ENCODE data around the gene ALPL. TPM values are rescaled to one million over a fixed set of nuclear protein-coding genes. Genes with fewer than 3 reads are reported as not detected.

The ALPL gene
- total and polyA plus RNA-seq, 10 of the 15 experiments (the other 5 are each of a cell fraction or from before 2014, with no cell fraction given), result 0.07 to 0.59 (median 0.31) TPM; not detected in 2

DNA sequence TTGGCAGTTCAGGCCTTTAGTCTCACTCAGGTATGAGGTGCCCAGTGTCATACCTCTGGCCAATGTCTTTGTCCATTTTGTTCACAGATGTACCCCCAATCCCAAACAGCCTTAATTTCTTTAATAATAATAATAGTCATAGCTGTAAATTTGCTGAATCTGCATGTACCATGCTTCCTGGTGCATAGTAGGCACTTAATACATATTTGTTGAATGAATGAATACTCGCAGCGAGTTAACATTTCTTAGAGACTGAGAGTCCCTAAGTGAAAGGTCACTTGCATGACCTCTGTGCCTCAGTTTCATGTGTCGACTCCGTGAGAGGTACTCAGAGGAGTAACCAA is 12.5 kb downstream of the ALPL start:
- intact Hi-C loops (cut with micrococcal nuclease; ENCODE audit: unreplicated experiment), result no loop called here
- ChIA-PET POLR2A (interaction anchor here (0.6 to 1.4 kb wide), 3 partner anchors 10 to 236 kb away, joined by 3 to 7 read pairs (median 4); no protein-coding TSS in a partner anchor), RAD21 (ENCODE audit: unreplicated experiment) (interaction anchor here (2.2 kb wide), 1 partner anchor 11 kb away, joined by 7 read pairs; no protein-coding TSS in a partner anchor), CTCF (interaction anchor here (0.6 to 19.0 kb wide), 5 partner anchors 8 to 814 kb away, joined by 3 to 327 read pairs (median 4); partner anchors contain the start of gene ALPL), SMC1A (ENCODE audit: uncharacterized antibody, unreplicated experiment) (interaction anchor here (18.6 to 18.9 kb wide), 2 partner anchors 8 to 9 kb away, joined by 326 read pairs; partner anchors contain the start of gene ALPL)
- ATAC-seq (no peak), FAIRE-seq (no peak), DNase-seq (ENCODE audit: low read depth, low spot score) (no peak)
- 94% methylated on average over 4 of the region's 4 CpGs for WGBS (ENCODE audit: insufficient coverage, insufficient replicate concordance, low lambda C conversion rate, missing lambda C conversion rate)
- Histone ChIP-seq H3K27me3 (replicated peaks in 1 of 2; ENCODE audit: control insufficient read depth in 2 of 2, insufficient read depth in 2 of 2, low read length in 1 of 2) (no peaks in the 10 kb centered on the region; a peak in 1 of 4 replicates), H3K9me3 (replicated peaks; ENCODE audit: control insufficient read depth, insufficient read depth, low read length) (no peaks in the 10 kb centered on the region), H3K4me3 (no peak overlapping the region), H3K4me2 (ENCODE audit: control insufficient read depth, insufficient read depth) (no peak overlapping the region), H3K9ac (ENCODE audit: control insufficient read depth, insufficient read depth, low read length) (no peak overlapping the region), H3K27ac (ENCODE audit: control insufficient read depth, insufficient read depth) (no peak overlapping the region), H3K4me1 (ENCODE audit: control insufficient read depth, insufficient read depth, low read length) (peaks cover 15% of the 10 kb centered on the region), H3K79me2 (ENCODE audit: control insufficient read depth, insufficient read depth, low read length) (no peaks in the 10 kb centered on the region), H4K20me1 (ENCODE audit: control insufficient read depth, insufficient read depth) (no peaks in the 10 kb centered on the region), H2AFZ (ENCODE audit: control insufficient read depth, low read depth, low read length) (no peak overlapping the region), H3K36me3 (ENCODE audit: control insufficient read depth in 2 of 2, insufficient read depth in 2 of 2, low read length in 1 of 2) (no peaks in the 10 kb centered on the region)
- no TSS peak for BruUV-seq (replicated peaks)
- no peak for TF ChIP-seq HCFC1 (IDR thresholded peaks at IDR 0.05; ENCODE audit: low read length)
- no peak for TF ChIP-seq JUNB (IDR thresholded peaks at IDR 0.05)
- no peak for TF ChIP-seq RCOR1 (conservative IDR thresholded peaks at IDR 0.05; ENCODE audit: low read depth, low read length)
- no peak for TF ChIP-seq WRNIP1 (IDR thresholded peaks at IDR 0.05; ENCODE audit: borderline replicate concordance, low read depth, low read length)
- TF ChIP-seq, protein P1, sequence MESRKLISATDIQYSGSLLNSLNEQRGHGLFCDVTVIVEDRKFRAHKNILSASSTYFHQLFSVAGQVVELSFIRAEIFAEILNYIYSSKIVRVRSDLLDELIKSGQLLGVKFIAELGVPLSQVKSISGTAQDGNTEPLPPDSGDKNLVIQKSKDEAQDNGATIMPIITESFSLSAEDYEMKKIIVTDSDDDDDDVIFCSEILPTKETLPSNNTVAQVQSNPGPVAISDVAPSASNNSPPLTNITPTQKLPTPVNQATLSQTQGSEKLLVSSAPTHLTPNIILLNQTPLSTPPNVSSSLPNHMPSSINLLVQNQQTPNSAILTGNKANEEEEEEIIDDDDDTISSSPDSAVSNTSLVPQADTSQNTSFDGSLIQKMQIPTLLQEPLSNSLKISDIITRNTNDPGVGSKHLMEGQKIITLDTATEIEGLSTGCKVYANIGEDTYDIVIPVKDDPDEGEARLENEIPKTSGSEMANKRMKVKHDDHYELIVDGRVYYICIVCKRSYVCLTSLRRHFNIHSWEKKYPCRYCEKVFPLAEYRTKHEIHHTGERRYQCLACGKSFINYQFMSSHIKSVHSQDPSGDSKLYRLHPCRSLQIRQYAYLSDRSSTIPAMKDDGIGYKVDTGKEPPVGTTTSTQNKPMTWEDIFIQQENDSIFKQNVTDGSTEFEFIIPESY (IDR thresholded peaks at IDR 0.05), result no peak
- TF ChIP-seq, protein P2, sequence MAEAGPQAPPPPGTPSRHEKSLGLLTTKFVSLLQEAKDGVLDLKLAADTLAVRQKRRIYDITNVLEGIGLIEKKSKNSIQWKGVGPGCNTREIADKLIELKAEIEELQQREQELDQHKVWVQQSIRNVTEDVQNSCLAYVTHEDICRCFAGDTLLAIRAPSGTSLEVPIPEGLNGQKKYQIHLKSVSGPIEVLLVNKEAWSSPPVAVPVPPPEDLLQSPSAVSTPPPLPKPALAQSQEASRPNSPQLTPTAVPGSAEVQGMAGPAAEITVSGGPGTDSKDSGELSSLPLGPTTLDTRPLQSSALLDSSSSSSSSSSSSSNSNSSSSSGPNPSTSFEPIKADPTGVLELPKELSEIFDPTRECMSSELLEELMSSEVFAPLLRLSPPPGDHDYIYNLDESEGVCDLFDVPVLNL (IDR thresholded peaks at IDR 0.05; ENCODE audit: low read depth, low read length), result no peak
- no peak for TF ChIP-seq IKZF2 (IDR thresholded peaks at IDR 0.05)
- in situ Hi-C loops (cut with MboI), result no loop called here

All from GM12878 (cell line).